ENCODE data around the gene GNAS-AS1.

GNAS-AS1 gene

DNA sequence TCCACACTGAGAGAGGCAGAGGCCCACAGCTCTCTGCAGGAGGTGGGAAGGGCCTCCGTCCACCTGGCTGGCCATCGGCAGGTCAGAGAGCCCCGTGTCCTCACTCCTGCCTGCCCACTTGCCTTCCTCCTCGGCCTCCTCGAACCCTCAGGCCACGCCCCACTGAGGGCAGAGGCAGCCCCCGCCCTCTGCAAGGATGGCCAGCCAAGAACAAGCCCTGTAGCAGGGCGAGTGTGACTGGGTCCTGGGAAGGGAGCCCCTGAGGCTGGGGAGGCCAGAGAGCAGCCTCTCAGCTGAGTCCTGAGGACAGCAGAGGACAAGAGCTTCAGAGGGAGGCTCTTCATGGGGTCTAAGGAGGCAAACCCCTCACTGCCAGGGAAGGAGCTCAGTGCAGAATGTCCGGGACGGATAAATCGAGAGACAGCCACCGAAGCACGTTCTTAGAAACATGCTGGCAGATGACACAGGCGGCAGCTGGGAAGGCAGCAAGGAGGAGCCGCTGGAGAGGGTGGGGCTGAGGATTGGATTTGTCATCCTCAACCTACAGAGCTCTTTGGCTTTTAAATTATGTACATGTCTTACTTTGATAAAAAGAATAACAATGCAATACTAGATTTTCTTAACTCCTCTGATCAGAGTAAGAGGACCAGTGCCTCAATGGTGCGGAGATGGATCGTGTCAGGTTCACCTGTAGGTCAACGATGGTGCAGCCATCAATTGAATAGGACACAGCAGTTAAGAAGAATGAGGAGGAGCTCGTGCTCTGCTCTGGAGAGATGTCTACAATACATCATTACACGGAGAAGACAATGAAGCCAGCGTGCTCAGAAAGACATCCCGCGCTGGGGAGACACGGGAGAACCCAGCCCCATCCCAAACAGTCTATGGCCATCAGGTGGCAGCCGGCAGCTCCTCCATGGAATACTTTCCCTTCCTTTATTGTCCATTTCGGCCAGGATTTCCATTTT, 53.0 kb downstream of the GNAS-AS1 start:
- H3K27me3 ChIP-seq (ENCODE audit: low read depth, low read length), result no peaks in the 10 kb centered on the region
- no peaks in the 10 kb centered on the region for H3K9me3 ChIP-seq (ENCODE audit: control insufficient read depth in 1 of 2, low read length in 2 of 2)
- no peak overlapping the region for H3K4me3 ChIP-seq (ENCODE audit: low read depth in 1 of 2, low read length in 2 of 2)
- no peak overlapping the region for H3K27ac ChIP-seq (ENCODE audit: low read length)
- H3K36me3 ChIP-seq (ENCODE audit: control insufficient read depth in 1 of 2, insufficient read depth in 2 of 2, low read length in 2 of 2), result no peaks in the 10 kb centered on the region
- no peaks in the 10 kb centered on the region for H3K4me1 ChIP-seq (ENCODE audit: control insufficient read depth in 1 of 2, insufficient read depth in 2 of 2, low read length in 2 of 2)

GRCh38 chr20:58795923-58796245, 54.8 kb downstream of the GNAS-AS1 start:
- Histone ChIP-seq H3K36me3 (ENCODE audit: control insufficient read depth in 1 of 2, insufficient read depth in 2 of 2, low read length in 2 of 2) (no peaks in the 10 kb centered on the region), H3K4me3 (ENCODE audit: low read depth in 1 of 2, low read length in 2 of 2) (no peak overlapping the region), H3K27me3 (ENCODE audit: low read depth, low read length) (no peaks in the 10 kb centered on the region), H3K9me3 (ENCODE audit: control insufficient read depth in 1 of 2, low read length in 2 of 2) (no peaks in the 10 kb centered on the region), H3K27ac (ENCODE audit: low read length) (no peak overlapping the region), H3K4me1 (ENCODE audit: control insufficient read depth in 1 of 2, insufficient read depth in 2 of 2, low read length in 2 of 2) (no peaks in the 10 kb centered on the region)

- H3K27me3 ChIP-seq (ENCODE audit: low read depth, low read length), result no peaks in the 10 kb centered on the region
- H3K9me3 ChIP-seq (ENCODE audit: control insufficient read depth in 1 of 2, low read length in 2 of 2), result no peaks in the 10 kb centered on the region
- no peak overlapping the region for H3K4me3 ChIP-seq (ENCODE audit: low read depth in 1 of 2, low read length in 2 of 2)
- no peak overlapping the region for H3K27ac ChIP-seq (ENCODE audit: low read length)
- H3K36me3 ChIP-seq (ENCODE audit: control insufficient read depth in 1 of 2, insufficient read depth in 2 of 2, low read length in 2 of 2), result no peaks in the 10 kb centered on the region
- H3K4me1 ChIP-seq (ENCODE audit: control insufficient read depth in 1 of 2, insufficient read depth in 2 of 2, low read length in 2 of 2), result no peaks in the 10 kb centered on the region
Observed at GRCh38 chr20:58795181-58795922, 55.4 kb downstream of the GNAS-AS1 start.

GRCh38 chr20:58794510-58795180, 56.1 kb downstream of the GNAS-AS1 start:
- Histone ChIP-seq H3K9me3 (ENCODE audit: control insufficient read depth in 1 of 2, low read length in 2 of 2) (no peaks in the 10 kb centered on the region), H3K27me3 (ENCODE audit: low read depth, low read length) (no peaks in the 10 kb centered on the region), H3K27ac (ENCODE audit: low read length) (no peak overlapping the region), H3K4me3 (ENCODE audit: low read depth in 1 of 2, low read length in 2 of 2) (no peak overlapping the region), H3K4me1 (ENCODE audit: control insufficient read depth in 1 of 2, insufficient read depth in 2 of 2, low read length in 2 of 2) (no peaks in the 10 kb centered on the region), H3K36me3 (ENCODE audit: control insufficient read depth in 1 of 2, insufficient read depth in 2 of 2, low read length in 2 of 2) (no peaks in the 10 kb centered on the region)

GRCh38 chr20:58793512-58794420, 56.9 kb downstream of the GNAS-AS1 start:
- Histone ChIP-seq H3K9me3 (ENCODE audit: control insufficient read depth in 1 of 2, low read length in 2 of 2) (no peaks in the 10 kb centered on the region), H3K27me3 (ENCODE audit: low read depth, low read length) (no peaks in the 10 kb centered on the region), H3K27ac (ENCODE audit: low read length) (no peak overlapping the region), H3K4me3 (ENCODE audit: low read depth in 1 of 2, low read length in 2 of 2) (no peak overlapping the region), H3K4me1 (ENCODE audit: control insufficient read depth in 1 of 2, insufficient read depth in 2 of 2, low read length in 2 of 2) (no peaks in the 10 kb centered on the region), H3K36me3 (ENCODE audit: control insufficient read depth in 1 of 2, insufficient read depth in 2 of 2, low read length in 2 of 2) (no peaks in the 10 kb centered on the region)

DNA sequence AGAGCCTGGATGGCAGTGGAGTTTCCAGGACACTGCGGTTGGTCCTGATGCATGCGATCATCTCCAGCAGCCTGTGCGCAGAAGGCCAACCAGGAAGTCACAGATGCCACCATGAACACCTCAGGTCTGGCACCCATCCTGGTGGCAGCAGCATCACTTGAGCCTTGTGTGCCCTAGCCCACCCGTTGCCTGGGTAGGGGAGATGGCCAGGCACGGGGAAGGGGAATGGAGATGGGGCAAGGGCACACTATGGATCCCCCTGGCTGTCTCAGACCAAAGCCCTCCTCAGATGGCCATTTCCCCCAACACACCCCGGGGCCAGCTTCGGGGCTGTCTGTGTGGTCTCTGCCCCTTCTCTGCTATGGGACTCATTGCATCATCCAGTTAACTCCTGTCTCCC, 58.3 kb downstream of the GNAS-AS1 start:
- Histone ChIP-seq H3K4me1 (ENCODE audit: control insufficient read depth in 1 of 2, insufficient read depth in 2 of 2, low read length in 2 of 2) (no peaks in the 10 kb centered on the region), H3K9me3 (ENCODE audit: control insufficient read depth in 1 of 2, low read length in 2 of 2) (no peaks in the 10 kb centered on the region), H3K36me3 (ENCODE audit: control insufficient read depth in 1 of 2, insufficient read depth in 2 of 2, low read length in 2 of 2) (no peaks in the 10 kb centered on the region), H3K4me3 (ENCODE audit: low read depth in 1 of 2, low read length in 2 of 2) (no peak overlapping the region), H3K27ac (ENCODE audit: low read length) (no peak overlapping the region), H3K27me3 (ENCODE audit: low read depth, low read length) (no peaks in the 10 kb centered on the region)

GRCh38 chr20:58791286-58791685, 59.4 kb downstream of the GNAS-AS1 start:
- Histone ChIP-seq H3K4me1 (ENCODE audit: control insufficient read depth in 1 of 2, insufficient read depth in 2 of 2, low read length in 2 of 2) (no peaks in the 10 kb centered on the region), H3K4me3 (ENCODE audit: low read depth in 1 of 2, low read length in 2 of 2) (no peak overlapping the region), H3K9me3 (ENCODE audit: control insufficient read depth in 1 of 2, low read length in 2 of 2) (no peaks in the 10 kb centered on the region), H3K27ac (ENCODE audit: low read length) (no peak overlapping the region), H3K27me3 (ENCODE audit: low read depth, low read length) (no peaks in the 10 kb centered on the region), H3K36me3 (ENCODE audit: control insufficient read depth in 1 of 2, insufficient read depth in 2 of 2, low read length in 2 of 2) (no peaks in the 10 kb centered on the region)

DNA sequence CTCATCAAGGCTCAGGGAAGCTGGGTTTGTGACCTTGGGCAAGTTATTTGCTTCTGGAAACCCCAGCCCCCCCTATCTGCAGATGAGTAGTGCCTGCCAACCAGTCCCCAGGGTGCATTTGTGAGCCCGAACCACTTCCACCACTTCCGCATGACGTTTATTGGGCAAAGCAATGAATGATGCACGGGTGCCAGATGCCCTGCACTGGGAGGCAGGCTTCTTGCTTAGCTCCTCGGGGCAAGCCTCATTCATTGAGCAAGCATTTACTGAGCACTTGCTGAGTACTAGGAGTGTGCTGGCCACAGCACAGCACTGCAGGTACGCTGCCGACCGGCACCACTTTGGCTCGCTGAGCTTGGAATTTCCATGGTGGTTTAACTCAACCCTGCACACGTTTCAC, 60.2 kb downstream of the GNAS-AS1 start:
- no peak overlapping the region for H3K27ac ChIP-seq (ENCODE audit: low read length)
- H3K36me3 ChIP-seq (ENCODE audit: control insufficient read depth in 1 of 2, insufficient read depth in 2 of 2, low read length in 2 of 2), result no peaks in the 10 kb centered on the region
- H3K9me3 ChIP-seq (ENCODE audit: control insufficient read depth in 1 of 2, low read length in 2 of 2), result no peaks in the 10 kb centered on the region
- H3K4me1 ChIP-seq (ENCODE audit: control insufficient read depth in 1 of 2, insufficient read depth in 2 of 2, low read length in 2 of 2), result no peaks in the 10 kb centered on the region
- H3K4me3 ChIP-seq (ENCODE audit: low read depth in 1 of 2, low read length in 2 of 2), result no peak overlapping the region
- no peaks in the 10 kb centered on the region for H3K27me3 ChIP-seq (ENCODE audit: low read depth, low read length)

DNA sequence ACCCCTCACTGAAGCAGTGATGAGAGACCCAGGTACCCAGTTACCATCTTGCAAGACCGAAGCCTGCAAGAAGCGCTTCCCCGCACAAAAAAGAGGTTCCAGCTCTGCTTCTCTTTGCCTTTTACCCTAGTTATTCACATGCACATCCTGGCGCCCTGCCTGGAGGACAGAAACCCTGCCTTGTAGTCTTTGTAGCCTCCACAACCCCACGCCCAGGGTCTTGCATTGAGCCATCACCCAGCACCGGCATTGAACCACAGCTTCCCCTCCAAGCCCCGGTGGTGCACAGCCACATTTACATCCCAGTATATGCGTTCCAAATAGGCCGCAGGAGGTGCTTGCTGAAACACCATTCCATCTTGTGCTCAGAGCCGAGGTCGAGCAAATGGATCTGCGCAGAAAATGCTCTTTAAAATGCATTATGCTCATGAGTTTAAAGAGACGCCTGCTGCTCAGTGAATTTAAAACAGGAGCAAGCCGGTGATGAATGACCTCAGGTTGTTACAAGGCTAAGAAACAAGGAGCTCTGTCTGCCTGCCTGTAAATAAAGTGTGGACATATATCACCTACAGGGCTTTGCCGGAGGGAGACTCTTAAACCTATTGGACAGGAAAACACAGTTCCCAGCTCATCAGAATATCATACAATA, 61.7 kb downstream of the GNAS-AS1 start:
- Histone ChIP-seq H3K4me3 (ENCODE audit: low read depth in 1 of 2, low read length in 2 of 2) (no peak overlapping the region), H3K36me3 (ENCODE audit: control insufficient read depth in 1 of 2, insufficient read depth in 2 of 2, low read length in 2 of 2) (no peaks in the 10 kb centered on the region), H3K9me3 (ENCODE audit: control insufficient read depth in 1 of 2, low read length in 2 of 2) (no peaks in the 10 kb centered on the region), H3K4me1 (ENCODE audit: control insufficient read depth in 1 of 2, insufficient read depth in 2 of 2, low read length in 2 of 2) (no peaks in the 10 kb centered on the region), H3K27me3 (ENCODE audit: low read depth, low read length) (no peaks in the 10 kb centered on the region), H3K27ac (ENCODE audit: low read length) (no peak overlapping the region)

DNA sequence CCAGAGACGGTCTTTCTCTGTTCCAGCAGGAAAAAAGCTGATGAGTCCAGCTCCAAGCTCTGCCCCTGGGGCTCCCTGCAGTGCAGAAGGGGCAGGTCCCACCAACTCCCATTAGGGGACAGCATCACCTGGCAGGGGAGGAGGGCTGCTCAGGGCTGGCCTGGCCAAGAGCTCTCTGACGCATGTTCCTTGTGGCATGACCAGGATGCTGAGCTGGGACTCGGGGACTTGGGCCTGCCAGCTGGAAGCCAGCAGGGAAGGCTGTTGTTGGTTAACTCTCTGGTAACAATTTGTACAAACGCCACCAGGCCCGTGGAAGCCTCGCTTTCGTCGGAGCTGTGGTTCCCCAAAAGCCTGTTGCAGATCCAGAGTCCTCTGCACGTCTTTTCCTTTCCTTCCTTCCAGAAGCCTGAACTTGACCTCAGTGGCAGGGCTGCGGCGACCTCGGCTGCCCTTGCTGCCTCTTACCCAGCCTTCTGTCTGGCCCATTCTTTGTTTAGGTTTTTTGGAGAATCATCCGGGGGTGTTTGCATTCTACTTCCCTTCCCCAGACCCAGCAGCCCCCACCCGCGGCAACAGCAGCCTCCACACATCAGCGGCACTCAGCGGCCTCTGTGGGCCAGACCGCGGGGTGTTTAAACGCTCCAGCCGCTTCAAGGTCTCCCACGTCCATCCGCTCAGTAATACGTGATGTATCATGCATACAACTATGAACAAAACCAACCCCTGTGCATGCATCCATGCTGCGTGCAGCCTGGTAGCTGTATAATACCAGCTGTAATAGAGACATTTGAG, 63.3 kb downstream of the GNAS-AS1 start:
- Histone ChIP-seq H3K27me3 (ENCODE audit: low read depth, low read length) (no peaks in the 10 kb centered on the region), H3K9me3 (ENCODE audit: control insufficient read depth in 1 of 2, low read length in 2 of 2) (no peaks in the 10 kb centered on the region), H3K4me1 (ENCODE audit: control insufficient read depth in 1 of 2, insufficient read depth in 2 of 2, low read length in 2 of 2) (no peaks in the 10 kb centered on the region), H3K27ac (ENCODE audit: low read length) (no peak overlapping the region), H3K36me3 (ENCODE audit: control insufficient read depth in 1 of 2, insufficient read depth in 2 of 2, low read length in 2 of 2) (no peaks in the 10 kb centered on the region), H3K4me3 (ENCODE audit: low read depth in 1 of 2, low read length in 2 of 2) (no peak overlapping the region)

Measured in muscle layer of duodenum (tissue), 2 donors.